ENCODE measurements around the gene YPEL4.

DNA sequence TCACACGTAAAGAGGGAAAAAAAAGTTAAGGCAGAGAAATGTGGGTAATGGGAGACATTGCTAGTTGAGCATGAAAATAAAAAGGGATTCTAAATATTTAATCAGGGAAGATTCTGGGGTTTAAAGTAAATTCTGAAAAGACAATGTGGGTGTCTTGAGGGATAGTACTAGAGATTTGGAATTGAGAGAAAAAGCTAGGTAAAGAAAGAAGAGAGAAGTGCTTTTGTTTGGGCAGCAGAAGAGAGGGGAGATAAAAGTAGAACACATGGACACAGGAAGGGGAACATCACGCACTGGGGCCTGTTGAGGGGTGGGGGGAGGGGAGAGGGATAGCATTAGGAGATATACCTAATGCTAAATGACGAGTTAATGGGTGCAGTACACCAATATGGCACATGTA, 3.5 kb upstream of the YPEL4 start:
- TF ChIP-seq, protein P1, sequence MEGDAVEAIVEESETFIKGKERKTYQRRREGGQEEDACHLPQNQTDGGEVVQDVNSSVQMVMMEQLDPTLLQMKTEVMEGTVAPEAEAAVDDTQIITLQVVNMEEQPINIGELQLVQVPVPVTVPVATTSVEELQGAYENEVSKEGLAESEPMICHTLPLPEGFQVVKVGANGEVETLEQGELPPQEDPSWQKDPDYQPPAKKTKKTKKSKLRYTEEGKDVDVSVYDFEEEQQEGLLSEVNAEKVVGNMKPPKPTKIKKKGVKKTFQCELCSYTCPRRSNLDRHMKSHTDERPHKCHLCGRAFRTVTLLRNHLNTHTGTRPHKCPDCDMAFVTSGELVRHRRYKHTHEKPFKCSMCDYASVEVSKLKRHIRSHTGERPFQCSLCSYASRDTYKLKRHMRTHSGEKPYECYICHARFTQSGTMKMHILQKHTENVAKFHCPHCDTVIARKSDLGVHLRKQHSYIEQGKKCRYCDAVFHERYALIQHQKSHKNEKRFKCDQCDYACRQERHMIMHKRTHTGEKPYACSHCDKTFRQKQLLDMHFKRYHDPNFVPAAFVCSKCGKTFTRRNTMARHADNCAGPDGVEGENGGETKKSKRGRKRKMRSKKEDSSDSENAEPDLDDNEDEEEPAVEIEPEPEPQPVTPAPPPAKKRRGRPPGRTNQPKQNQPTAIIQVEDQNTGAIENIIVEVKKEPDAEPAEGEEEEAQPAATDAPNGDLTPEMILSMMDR (IDR thresholded peaks at IDR 0.05; ENCODE audit: low read depth, low read length), result no peak
- TF ChIP-seq POLR2A (IDR thresholded peaks at IDR 0.05; ENCODE audit: extremely low read depth, insufficient read length) (no peak), MYC (IDR thresholded peaks at IDR 0.05; ENCODE audit: low read depth, low read length) (no peak)
- TF ChIP-seq, protein P2, sequence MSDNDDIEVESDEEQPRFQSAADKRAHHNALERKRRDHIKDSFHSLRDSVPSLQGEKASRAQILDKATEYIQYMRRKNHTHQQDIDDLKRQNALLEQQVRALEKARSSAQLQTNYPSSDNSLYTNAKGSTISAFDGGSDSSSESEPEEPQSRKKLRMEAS (IDR thresholded peaks at IDR 0.05; ENCODE audit: low read depth, low read length), result no peak

Measured in NB4 (cell line).